ACC112 (cell line): ENCODE measurements around the gene PDE6G.

Experiments
- H2AFZ ChIP-seq: fragments of 200-600 bp; sonication (generic); one replicate; pipeline ENCODE4 v1.6.0; 2017; ENCODE audit warnings: antibody characterized with exemption, low read length; ENCODE audit not compliant: unreplicated experiment
- H3K27ac ChIP-seq: fragments of 200-600 bp; sonication (generic); 2 replicates; pipeline ENCODE4 v1.5.1; 2014; ENCODE audit warnings: low read depth, mild to moderate bottlenecking, antibody characterized with exemption, low read length, moderate library complexity
- H3K27me3 ChIP-seq: fragments of 200-600 bp; sonication (generic); 2 replicates; pipeline ENCODE4 v1.6.1; 2014; ENCODE audit warnings: mild to moderate bottlenecking, antibody characterized with exemption, low read length, moderate library complexity, mixed read lengths; ENCODE audit not compliant: insufficient read depth
- H3K36me3 ChIP-seq: fragments of 200-600 bp; sonication (generic); 2 replicates; pipeline ENCODE4 v1.6.1; 2016; ENCODE audit warnings: mild to moderate bottlenecking, antibody characterized with exemption, low read length, moderate library complexity, mixed read lengths; ENCODE audit not compliant: insufficient read depth
- H3K4me1 ChIP-seq: fragments of 200-600 bp; sonication (generic); one replicate; pipeline ENCODE4 v1.6.1; 2016; ENCODE audit warnings: low read length, mixed read lengths; ENCODE audit not compliant: insufficient read depth, unreplicated experiment, control insufficient read depth
- H3K4me3 ChIP-seq: fragments of 200-600 bp; sonication (generic); 2 replicates; pipeline ENCODE4 v1.5.1; 2014; ENCODE audit warnings: mild to moderate bottlenecking, low read depth, low read length
- H3K79me2 ChIP-seq: fragments of 200-600 bp; sonication (generic); one replicate; pipeline ENCODE4 v1.6.0; 2016; ENCODE audit warnings: low read length; ENCODE audit not compliant: control insufficient read depth, unreplicated experiment, insufficient read depth

The PDE6G gene

GRCh38 chr17:81695801-81696200, 39.5 kb upstream of the PDE6G start:
- peaks cover 34% of the 10 kb centered on the region; the same call in 1 of the 2 replicates for H3K36me3 ChIP-seq
- no peak overlapping the region for H3K27ac ChIP-seq
- peaks cover 36% of the 10 kb centered on the region for H3K79me2 ChIP-seq

GRCh38 chr17:81695211-81695610, 38.9 kb upstream of the PDE6G start:
- no peaks in the 10 kb centered on the region for H3K27me3 ChIP-seq
- peaks cover 36% of the 10 kb centered on the region; the same call in 1 of the 2 replicates for H3K36me3 ChIP-seq
- H3K4me3 ChIP-seq = no peak overlapping the region
- no peaks in the 10 kb centered on the region for H3K4me1 ChIP-seq
- peaks cover 33% of the 10 kb centered on the region for H3K79me2 ChIP-seq
- no peak overlapping the region for H3K27ac ChIP-seq
- no peak overlapping the region for H2AFZ ChIP-seq

More at GRCh38 chr17:81695801-81696200, 39.5 kb upstream of the PDE6G start:
- H3K27me3 ChIP-seq = no peaks in the 10 kb centered on the region
- peaks cover 3% of the 10 kb centered on the region for H3K4me1 ChIP-seq
- H2AFZ ChIP-seq = no peak overlapping the region
- H3K4me3 ChIP-seq = no peak overlapping the region

GRCh38 chr17:81694810-81695209, 38.5 kb upstream of the PDE6G start:
- Histone ChIP-seq H3K27me3 (no peaks in the 10 kb centered on the region), H2AFZ (no peak overlapping the region), H3K79me2 (peaks cover 33% of the 10 kb centered on the region), H3K4me3 (no peak overlapping the region), H3K36me3 (peaks cover 36% of the 10 kb centered on the region; the same call in 1 of the 2 replicates), H3K27ac (no peak overlapping the region), H3K4me1 (no peaks in the 10 kb centered on the region)

GRCh38 chr17:81693509-81694210, 37.3 kb upstream of the PDE6G start:
- Histone ChIP-seq H3K36me3 (peaks cover 33% of the 10 kb centered on the region; the same call in 1 of the 2 replicates), H2AFZ (no peak overlapping the region), H3K79me2 (peaks cover 39% of the 10 kb centered on the region), H3K4me3 (no peak overlapping the region), H3K4me1 (no peaks in the 10 kb centered on the region), H3K27me3 (no peaks in the 10 kb centered on the region), H3K27ac (no peak overlapping the region)

GRCh38 chr17:81691608-81692007, 35.3 kb upstream of the PDE6G start:
- Histone ChIP-seq H3K4me3 (no peak overlapping the region), H3K36me3 (peaks cover 38% of the 10 kb centered on the region; the same call in 1 of the 2 replicates), H3K4me1 (no peaks in the 10 kb centered on the region), H2AFZ (no peak overlapping the region), H3K27ac (no peak overlapping the region), H3K27me3 (no peaks in the 10 kb centered on the region), H3K79me2 (peaks cover 54% of the 10 kb centered on the region)

- Histone ChIP-seq H2AFZ (no peak overlapping the region), H3K4me1 (no peaks in the 10 kb centered on the region), H3K4me3 (no peak overlapping the region), H3K36me3 (peaks cover 40% of the 10 kb centered on the region; the same call in 1 of the 2 replicates), H3K27ac (no peak overlapping the region), H3K27me3 (no peaks in the 10 kb centered on the region), H3K79me2 (peaks cover 55% of the 10 kb centered on the region)
These were observed 34.9 kb upstream of the PDE6G start for GRCh38 chr17:81691196-81691595.

- no peak overlapping the region for H3K4me3 ChIP-seq
- no peak overlapping the region for H3K27ac ChIP-seq
- H3K4me1 ChIP-seq = peaks cover 5% of the 10 kb centered on the region
- no peak overlapping the region for H2AFZ ChIP-seq
- H3K79me2 ChIP-seq = peaks cover 62% of the 10 kb centered on the region
- H3K27me3 ChIP-seq = no peaks in the 10 kb centered on the region
- peaks cover 41% of the 10 kb centered on the region; the same call in 1 of the 2 replicates for H3K36me3 ChIP-seq
These were observed 34.2 kb upstream of the PDE6G start for GRCh38 chr17:81690549-81690948.

- Histone ChIP-seq H3K4me1 (peaks cover 9% of the 10 kb centered on the region), H3K27me3 (no peaks in the 10 kb centered on the region), H3K27ac (no peak overlapping the region), H3K79me2 (peaks cover 64% of the 10 kb centered on the region), H3K4me3 (no peak overlapping the region), H3K36me3 (peaks cover 36% of the 10 kb centered on the region; the same call in 1 of the 2 replicates), H2AFZ (no peak overlapping the region)
These were observed 33.7 kb upstream of the PDE6G start for GRCh38 chr17:81690066-81690465.

GRCh38 chr17:81688616-81689015, 32.3 kb upstream of the PDE6G start:
- Histone ChIP-seq H3K4me1 (peaks cover 9% of the 10 kb centered on the region), H3K27ac (no peak overlapping the region), H3K4me3 (no peak overlapping the region), H3K36me3 (peaks cover 36% of the 10 kb centered on the region; the same call in 1 of the 2 replicates), H3K27me3 (no peaks in the 10 kb centered on the region), H2AFZ (no peak overlapping the region), H3K79me2 (peaks cover 69% of the 10 kb centered on the region)

- peaks cover 74% of the 10 kb centered on the region for H3K79me2 ChIP-seq
- H3K4me1 ChIP-seq = peaks cover 9% of the 10 kb centered on the region
- H3K27ac ChIP-seq = no peak overlapping the region
- H3K27me3 ChIP-seq = no peaks in the 10 kb centered on the region
- peaks cover 36% of the 10 kb centered on the region; the same call in 1 of the 2 replicates for H3K36me3 ChIP-seq
- H2AFZ ChIP-seq = no peak overlapping the region
- no peak overlapping the region for H3K4me3 ChIP-seq
These were observed 31.6 kb upstream of the PDE6G start for GRCh38 chr17:81687770-81688541.
